Ovary (tissue), 3 donors: Measurements from ENCODE around the gene THSD7A.

Experiments
- EP300 ChIP-seq: sonication (generic); formaldehyde crosslinking; IDR thresholded peaks from one replicate; pipeline ENCODE4 v1.6.1; 2017; ENCODE audit warnings: antibody characterized with exemption
- POLR2A ChIP-seq: fragments of 450-650 bp; IDR thresholded peaks from one replicate; pipeline ENCODE4 v1.6.1; 2017; ENCODE audit warnings: antibody characterized with exemption, mild to moderate bottlenecking, moderate library complexity
- TF ChIP-seq, protein P1 (sequence below), 3 donors: fragments of 450-650 bp in 2 of 3; fragments of 200-600 bp in 1 of 3; IDR thresholded peaks; one replicate each; pipeline versions ENCODE4 v1.5.1 to v1.8.0; 2016 to 2022; ENCODE audit warnings: antibody characterized with exemption in 3 of 3, mild to moderate bottlenecking in 1 of 3
- donor health status: DM: no; HTN: no; CAD: no.

GRCh38 chr7:11732207-11732606, 99.8 kb downstream of the THSD7A start:
- TF ChIP-seq, protein P1, sequence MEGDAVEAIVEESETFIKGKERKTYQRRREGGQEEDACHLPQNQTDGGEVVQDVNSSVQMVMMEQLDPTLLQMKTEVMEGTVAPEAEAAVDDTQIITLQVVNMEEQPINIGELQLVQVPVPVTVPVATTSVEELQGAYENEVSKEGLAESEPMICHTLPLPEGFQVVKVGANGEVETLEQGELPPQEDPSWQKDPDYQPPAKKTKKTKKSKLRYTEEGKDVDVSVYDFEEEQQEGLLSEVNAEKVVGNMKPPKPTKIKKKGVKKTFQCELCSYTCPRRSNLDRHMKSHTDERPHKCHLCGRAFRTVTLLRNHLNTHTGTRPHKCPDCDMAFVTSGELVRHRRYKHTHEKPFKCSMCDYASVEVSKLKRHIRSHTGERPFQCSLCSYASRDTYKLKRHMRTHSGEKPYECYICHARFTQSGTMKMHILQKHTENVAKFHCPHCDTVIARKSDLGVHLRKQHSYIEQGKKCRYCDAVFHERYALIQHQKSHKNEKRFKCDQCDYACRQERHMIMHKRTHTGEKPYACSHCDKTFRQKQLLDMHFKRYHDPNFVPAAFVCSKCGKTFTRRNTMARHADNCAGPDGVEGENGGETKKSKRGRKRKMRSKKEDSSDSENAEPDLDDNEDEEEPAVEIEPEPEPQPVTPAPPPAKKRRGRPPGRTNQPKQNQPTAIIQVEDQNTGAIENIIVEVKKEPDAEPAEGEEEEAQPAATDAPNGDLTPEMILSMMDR (IDR thresholded peaks at IDR 0.05) = no peak
- TF ChIP-seq POLR2A = no peak
- no peak for TF ChIP-seq EP300
